Astrocyte of the cerebellum (primary cell): ENCODE measurements around the gene SFTPB.

ENCODE experiments used
- DNase-seq: peaks from one replicate; pipeline ENCODE4 v3.0.0-alpha.2; 2011; ENCODE audit warnings: low read depth
- H3K4me3 ChIP-seq: 2 replicates; pipeline ENCODE4 v1.5.1; 2011; ENCODE audit warnings: mild to moderate bottlenecking, low read depth, low read length, moderate library complexity
- CTCF ChIP-seq: IDR thresholded peaks from 2 replicates; pipeline ENCODE4 v1.5.1; 2012; ENCODE audit warnings: low read length, low read depth, moderate library complexity, mild to moderate bottlenecking; ENCODE audit errors: missing control alignments
- in situ Hi-C: cut with HindIII; loops from 2 replicates; pipeline ENCODE4 v1.10.0; 2017; ENCODE audit warnings: low sequenced_read_pairs

The SFTPB gene

GRCh38 chr2:85681372-85681763 is 13.4 kb upstream of the SFTPB start:
- no peak for DNase-seq
- H3K4me3 ChIP-seq: no peak overlapping the region
- in situ Hi-C loops: no loop called here
- no peak for TF ChIP-seq CTCF

GRCh38 chr2:85680707-85681371 is 12.8 kb upstream of the SFTPB start:
- TF ChIP-seq CTCF: no peak
- in situ Hi-C loops: no loop called here
- no peak for DNase-seq
- H3K4me3 ChIP-seq: no peak overlapping the region

- in situ Hi-C loops: no loop called here
- DNase-seq: peak; percentile 69
- H3K4me3 ChIP-seq: no peak overlapping the region
- TF ChIP-seq CTCF: peak; percentile 97
These were observed 11.0 kb upstream of the SFTPB start for GRCh38 chr2:85678794-85679672.

GRCh38 chr2:85678377-85678776 is 10.4 kb upstream of the SFTPB start:
- H3K4me3 ChIP-seq: no peak overlapping the region
- in situ Hi-C loops: no loop called here
- no peak for DNase-seq
- TF ChIP-seq CTCF: no peak

- no peak for TF ChIP-seq CTCF
- in situ Hi-C loops: no loop called here
- no peak for DNase-seq
- no peak overlapping the region for H3K4me3 ChIP-seq
These were observed 8.0 kb upstream of the SFTPB start for GRCh38 chr2:85675866-85676548.

GRCh38 chr2:85675427-85675826 is 7.4 kb upstream of the SFTPB start:
- TF ChIP-seq CTCF: no peak

More at GRCh38 chr2:85675427-85675826, 7.4 kb upstream of the SFTPB start:
- H3K4me3 ChIP-seq: no peak overlapping the region
- DNase-seq: no peak
- in situ Hi-C loops: no loop called here
